Upper lobe of right lung (tissue), 1 donor: ENCODE measurements around the gene MED17. TPM values are rescaled to one million over a fixed set of nuclear protein-coding genes. Genes with fewer than 3 reads are reported as not detected.
A peak's percentile ranks its signal among the peaks of the same experiment; 100 is the strongest.

Experiments
- ATAC-seq: fragments of 200-7000 bp; cut with Tn5 transposase; one replicate; pipeline ENCODE4 v1.9.1; 2020; ENCODE audit warnings: mild to moderate bottlenecking, moderate library complexity
- DNase-seq: peaks from one replicate; pipeline ENCODE4 v3.0.0-alpha.2; 2020
- H3K27ac ChIP-seq: fragments of 200-600 bp; one replicate; pipeline ENCODE4 v1.8.0; 2022
- H3K27me3 ChIP-seq: fragments of 200-600 bp; one replicate; pipeline ENCODE4 v1.8.0; 2022; ENCODE audit warnings: mild to moderate bottlenecking
- H3K36me3 ChIP-seq: fragments of 200-600 bp; one replicate; pipeline ENCODE4 v1.8.0; 2022
- H3K4me1 ChIP-seq: fragments of 200-600 bp; one replicate; pipeline ENCODE4 v1.8.0; 2022
- H3K4me3 ChIP-seq: fragments of 200-600 bp; one replicate; pipeline ENCODE4 v1.8.0; 2022; ENCODE audit warnings: mild to moderate bottlenecking
- H3K9me3 ChIP-seq: fragments of 200-600 bp; one replicate; pipeline ENCODE4 v1.8.0; 2022
- CTCF ChIP-seq: fragments of 200-600 bp; IDR thresholded peaks from one replicate; pipeline ENCODE4 v1.8.0; 2022; ENCODE audit warnings: antibody characterized with exemption
- intact Hi-C: fragments of 100-400 bp; cut with DNase I; formaldehyde crosslinking; loops from one replicate; pipeline ENCODE4 v1.11.0; 2022
- total RNA-seq: library from RNA; stranded (reverse); fragmentation: NEBNext Ultra II Directional; extraction: Animal tissue kit (Norgen Biotek cat#: 25700); gene quantifications from one replicate; pipeline ENCODE4 v1.2.1, GENCODE V29; 2021
- donor health status: DM: no; HTN: yes; CAD: no; lungs with severe emphysema.

The MED17 gene
- total RNA-seq, 1 donor from 2014 or later: 25.8 TPM

GRCh38 chr11:93737904-93738612, 46.0 kb upstream of the MED17 start:
- DNase-seq: no peak
- Histone ChIP-seq H3K36me3 (peaks cover 59% of the 10 kb centered on the region), H3K27ac (no peak overlapping the region), H3K4me1 (peaks cover 37% of the 10 kb centered on the region), H3K27me3 (no peaks in the 10 kb centered on the region), H3K4me3 (peak overlapping the region; percentile 86), H3K9me3 (no peaks in the 10 kb centered on the region)
- no peak for ATAC-seq
- no peak for TF ChIP-seq CTCF
- intact Hi-C loops: no loop called here

- no peak for TF ChIP-seq CTCF
- H3K4me3 ChIP-seq: peak overlapping the region; percentile 86
- H3K27me3 ChIP-seq: no peaks in the 10 kb centered on the region
- H3K4me1 ChIP-seq: peaks cover 37% of the 10 kb centered on the region
- no peak overlapping the region for H3K27ac ChIP-seq
- no peak for ATAC-seq
- no peaks in the 10 kb centered on the region for H3K9me3 ChIP-seq
- no peak for DNase-seq
- intact Hi-C loops: no loop called here
- H3K36me3 ChIP-seq: peaks cover 53% of the 10 kb centered on the region
Measured at GRCh38 chr11:93738647-93739081, 45.4 kb upstream of the MED17 start.

- Histone ChIP-seq H3K9me3 (no peaks in the 10 kb centered on the region), H3K36me3 (peaks cover 38% of the 10 kb centered on the region), H3K4me1 (peaks cover 46% of the 10 kb centered on the region), H3K27ac (peak overlapping the region; percentile 94), H3K4me3 (peak overlapping the region; percentile 86), H3K27me3 (no peaks in the 10 kb centered on the region)
- DNase-seq: peak; percentile 68
- intact Hi-C loops: no loop called here
- no peak for TF ChIP-seq CTCF
- ATAC-seq: peak; percentile 1
Measured at GRCh38 chr11:93740031-93740729, 43.9 kb upstream of the MED17 start.

- H3K27me3 ChIP-seq: no peaks in the 10 kb centered on the region
- peak overlapping the region; percentile 86 for H3K4me3 ChIP-seq
- intact Hi-C loops: no loop called here
- no peaks in the 10 kb centered on the region for H3K9me3 ChIP-seq
- peak; percentile 81 for DNase-seq
- ATAC-seq: peak; percentile 67
- H3K36me3 ChIP-seq: peaks cover 32% of the 10 kb centered on the region
- no peak for TF ChIP-seq CTCF
- peak overlapping the region; percentile 94 for H3K27ac ChIP-seq
- H3K4me1 ChIP-seq: peaks cover 46% of the 10 kb centered on the region
Measured at GRCh38 chr11:93740730-93741093, 43.4 kb upstream of the MED17 start.

- DNase-seq (peak; percentile 98), ATAC-seq (peak; percentile 97)
- no peak for TF ChIP-seq CTCF
- H3K4me1 ChIP-seq: peaks cover 43% of the 10 kb centered on the region
- intact Hi-C loops: no loop called here
- peaks cover 26% of the 10 kb centered on the region for H3K36me3 ChIP-seq
- no peaks in the 10 kb centered on the region for H3K27me3 ChIP-seq
- H3K4me3 ChIP-seq: peak within 1 kb of the TSS; percentile 86
- peak within 1 kb of the TSS; percentile 94 for H3K27ac ChIP-seq
- H3K9me3 ChIP-seq: no peaks in the 10 kb centered on the region
Measured at GRCh38 chr11:93741094-93741881, 42.8 kb upstream of the MED17 start, which contains the start of the genes C11orf54 and TAF1D. TSS of gene C11orf54 (plus strand) at chr11:93741672. CDS start at chr11:93747394, 5,722 bp downstream. TSS of gene TAF1D (minus strand) at chr11:93741495. CDS start at chr11:93739304, 2,191 bp downstream.
